Esophagus muscularis mucosa (tissue), 3 donors: ENCODE results near the gene DEPP1.
A peak's percentile ranks its signal among the peaks of the same experiment; 100 is the strongest.

Source experiments
- POLR2A ChIP-seq: fragments of 450-650 bp; IDR thresholded peaks from one replicate; pipeline ENCODE4 v1.6.1; 2017; ENCODE audit warnings: antibody characterized with exemption, moderate library complexity, mild to moderate bottlenecking, low read depth
- POLR2AphosphoS5 ChIP-seq, 2 donors: sonication (generic); formaldehyde crosslinking; IDR thresholded peaks; one replicate each; pipeline ENCODE4 v1.6.1; 2017; ENCODE audit warnings: antibody characterized with exemption in 2 of 2
- TF ChIP-seq, protein P1 (sequence below), 3 experiments: fragments of 200-600 bp in 2 of 3; fragments of 450-650 bp in 1 of 3; sonication (generic) in 2 of 3; IDR thresholded peaks; one replicate each; pipeline ENCODE4 v1.5.1; 2017 to 2019; ENCODE audit warnings: antibody characterized with exemption in 3 of 3, mild to moderate bottlenecking in 2 of 3, moderate library complexity in 1 of 3

DNA sequence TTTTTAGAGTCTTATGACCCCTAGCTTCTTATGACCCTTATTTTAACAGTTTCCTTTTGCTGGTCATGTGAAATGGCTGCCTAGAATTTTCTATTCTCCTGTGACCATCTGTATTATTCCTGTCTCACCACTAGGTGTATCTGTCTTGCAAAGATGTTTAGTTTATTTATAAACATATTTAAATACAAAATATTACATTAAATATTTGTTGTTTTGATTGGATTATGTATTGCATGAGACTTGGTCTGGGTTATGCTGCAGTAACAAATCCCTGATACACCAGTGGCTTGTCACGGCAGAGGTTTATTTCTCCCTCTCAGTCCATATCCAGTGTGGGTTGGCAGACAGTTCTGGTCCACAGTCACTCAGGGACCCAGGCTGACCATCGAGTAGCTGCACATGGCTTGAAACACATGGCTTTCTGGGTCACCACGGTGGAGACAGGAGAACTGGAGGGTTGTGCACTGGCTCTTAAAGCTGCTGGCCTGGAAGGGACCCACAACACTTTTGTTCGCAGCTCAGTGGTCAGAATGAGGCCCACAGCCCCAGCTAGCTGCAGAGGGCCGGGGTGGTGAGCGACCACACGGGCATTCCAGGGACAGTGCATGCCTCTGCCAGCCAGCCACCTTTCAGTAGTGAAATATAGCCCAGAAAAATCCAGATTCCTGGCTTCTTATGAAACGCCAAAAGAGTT, 11.6 kb downstream of the DEPP1 start:
- TF ChIP-seq POLR2A (no peak), POLR2AphosphoS5 (IDR thresholded peaks at IDR 0.05) (no peak)
- TF ChIP-seq, protein P1, sequence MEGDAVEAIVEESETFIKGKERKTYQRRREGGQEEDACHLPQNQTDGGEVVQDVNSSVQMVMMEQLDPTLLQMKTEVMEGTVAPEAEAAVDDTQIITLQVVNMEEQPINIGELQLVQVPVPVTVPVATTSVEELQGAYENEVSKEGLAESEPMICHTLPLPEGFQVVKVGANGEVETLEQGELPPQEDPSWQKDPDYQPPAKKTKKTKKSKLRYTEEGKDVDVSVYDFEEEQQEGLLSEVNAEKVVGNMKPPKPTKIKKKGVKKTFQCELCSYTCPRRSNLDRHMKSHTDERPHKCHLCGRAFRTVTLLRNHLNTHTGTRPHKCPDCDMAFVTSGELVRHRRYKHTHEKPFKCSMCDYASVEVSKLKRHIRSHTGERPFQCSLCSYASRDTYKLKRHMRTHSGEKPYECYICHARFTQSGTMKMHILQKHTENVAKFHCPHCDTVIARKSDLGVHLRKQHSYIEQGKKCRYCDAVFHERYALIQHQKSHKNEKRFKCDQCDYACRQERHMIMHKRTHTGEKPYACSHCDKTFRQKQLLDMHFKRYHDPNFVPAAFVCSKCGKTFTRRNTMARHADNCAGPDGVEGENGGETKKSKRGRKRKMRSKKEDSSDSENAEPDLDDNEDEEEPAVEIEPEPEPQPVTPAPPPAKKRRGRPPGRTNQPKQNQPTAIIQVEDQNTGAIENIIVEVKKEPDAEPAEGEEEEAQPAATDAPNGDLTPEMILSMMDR (IDR thresholded peaks at IDR 0.05) = peak in 1 of 3 experiments; percentile 27
